Loucy (cell line): ENCODE measurements around the gene ILKAP.

Experiments
- EZH2phosphoT487 ChIP-seq: fragments of 200-600 bp; IDR thresholded peaks from 2 replicates; pipeline ENCODE4 v1.6.1; 2018; ENCODE audit warnings: antibody characterized with exemption, mild to moderate bottlenecking, moderate library complexity, borderline replicate concordance
- TF ChIP-seq, protein P1 (sequence below): fragments of 200-600 bp; sonication (generic); conservative IDR thresholded peaks from 2 replicates; pipeline ENCODE4 v1.5.1; 2014; ENCODE audit warnings: mild to moderate bottlenecking, antibody characterized with exemption, low read length

GRCh38 chr2:238136820-238137537, 66.5 kb downstream of the ILKAP start:
- TF ChIP-seq, protein P1, sequence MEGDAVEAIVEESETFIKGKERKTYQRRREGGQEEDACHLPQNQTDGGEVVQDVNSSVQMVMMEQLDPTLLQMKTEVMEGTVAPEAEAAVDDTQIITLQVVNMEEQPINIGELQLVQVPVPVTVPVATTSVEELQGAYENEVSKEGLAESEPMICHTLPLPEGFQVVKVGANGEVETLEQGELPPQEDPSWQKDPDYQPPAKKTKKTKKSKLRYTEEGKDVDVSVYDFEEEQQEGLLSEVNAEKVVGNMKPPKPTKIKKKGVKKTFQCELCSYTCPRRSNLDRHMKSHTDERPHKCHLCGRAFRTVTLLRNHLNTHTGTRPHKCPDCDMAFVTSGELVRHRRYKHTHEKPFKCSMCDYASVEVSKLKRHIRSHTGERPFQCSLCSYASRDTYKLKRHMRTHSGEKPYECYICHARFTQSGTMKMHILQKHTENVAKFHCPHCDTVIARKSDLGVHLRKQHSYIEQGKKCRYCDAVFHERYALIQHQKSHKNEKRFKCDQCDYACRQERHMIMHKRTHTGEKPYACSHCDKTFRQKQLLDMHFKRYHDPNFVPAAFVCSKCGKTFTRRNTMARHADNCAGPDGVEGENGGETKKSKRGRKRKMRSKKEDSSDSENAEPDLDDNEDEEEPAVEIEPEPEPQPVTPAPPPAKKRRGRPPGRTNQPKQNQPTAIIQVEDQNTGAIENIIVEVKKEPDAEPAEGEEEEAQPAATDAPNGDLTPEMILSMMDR: no peak
- no peak for TF ChIP-seq EZH2phosphoT487
